ENCODE measurements around the gene TBC1D2B.

TBC1D2B gene

DNA sequence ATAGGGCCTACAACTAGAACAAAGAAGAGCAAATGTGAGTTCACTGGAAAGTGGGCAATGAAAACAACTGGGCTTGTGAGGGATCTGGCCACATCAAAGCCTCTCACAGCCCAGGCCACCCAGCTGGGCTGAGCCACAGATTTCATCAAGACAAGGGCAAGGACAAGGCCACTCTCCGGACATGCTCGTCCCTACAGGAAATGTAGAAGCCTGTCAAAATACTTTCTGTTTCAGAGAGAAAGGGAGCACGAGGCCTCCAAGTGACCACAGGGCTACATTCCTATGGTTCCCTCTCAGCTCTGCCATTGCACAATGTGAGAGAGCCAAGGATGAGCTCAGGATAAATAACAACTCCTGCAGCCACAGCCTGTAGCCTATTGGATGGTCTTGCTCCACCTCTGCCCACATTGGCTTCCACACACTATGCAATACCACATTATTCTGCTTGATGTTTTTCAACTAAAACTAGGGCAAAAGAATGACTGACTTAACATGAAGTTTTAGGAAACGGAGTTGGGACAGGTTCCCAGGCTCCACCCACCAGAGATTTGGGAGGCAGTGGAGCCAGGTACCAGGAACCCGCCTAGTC is 12.1 kb downstream of the TBC1D2B start:
- TF ChIP-seq, protein P1, sequence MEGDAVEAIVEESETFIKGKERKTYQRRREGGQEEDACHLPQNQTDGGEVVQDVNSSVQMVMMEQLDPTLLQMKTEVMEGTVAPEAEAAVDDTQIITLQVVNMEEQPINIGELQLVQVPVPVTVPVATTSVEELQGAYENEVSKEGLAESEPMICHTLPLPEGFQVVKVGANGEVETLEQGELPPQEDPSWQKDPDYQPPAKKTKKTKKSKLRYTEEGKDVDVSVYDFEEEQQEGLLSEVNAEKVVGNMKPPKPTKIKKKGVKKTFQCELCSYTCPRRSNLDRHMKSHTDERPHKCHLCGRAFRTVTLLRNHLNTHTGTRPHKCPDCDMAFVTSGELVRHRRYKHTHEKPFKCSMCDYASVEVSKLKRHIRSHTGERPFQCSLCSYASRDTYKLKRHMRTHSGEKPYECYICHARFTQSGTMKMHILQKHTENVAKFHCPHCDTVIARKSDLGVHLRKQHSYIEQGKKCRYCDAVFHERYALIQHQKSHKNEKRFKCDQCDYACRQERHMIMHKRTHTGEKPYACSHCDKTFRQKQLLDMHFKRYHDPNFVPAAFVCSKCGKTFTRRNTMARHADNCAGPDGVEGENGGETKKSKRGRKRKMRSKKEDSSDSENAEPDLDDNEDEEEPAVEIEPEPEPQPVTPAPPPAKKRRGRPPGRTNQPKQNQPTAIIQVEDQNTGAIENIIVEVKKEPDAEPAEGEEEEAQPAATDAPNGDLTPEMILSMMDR (conservative IDR thresholded peaks at IDR 0.05; ENCODE audit: low read depth) = no peak
- CTCF ChIA-PET = no interaction called here
- POLR2A ChIA-PET (ENCODE audit: low non-redundant PET) = no interaction called here
- peak overlapping the region; percentile 60 for H3K27ac ChIP-seq
- DNase-seq (ENCODE audit: low spot score) = peak; percentile 68

DNA sequence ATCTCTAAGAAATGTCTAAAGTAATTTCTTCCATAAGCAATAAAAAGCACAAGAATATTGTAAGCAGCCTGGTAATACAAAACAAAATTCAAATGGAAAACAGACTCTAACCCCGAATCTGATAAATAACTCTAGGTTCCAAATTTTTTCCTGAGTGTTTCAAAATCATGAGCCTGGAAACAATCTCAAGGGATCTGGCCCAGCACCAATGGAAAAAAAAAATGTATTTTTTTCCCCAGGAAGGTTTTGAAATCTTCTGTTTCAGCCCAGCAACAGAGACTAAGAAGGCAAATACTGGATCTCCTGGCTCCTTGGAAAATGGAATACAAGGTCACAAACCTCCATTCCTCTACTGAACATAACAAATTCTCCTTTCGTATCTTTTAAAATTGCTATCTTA is 13.0 kb downstream of the TBC1D2B start:
- DNase-seq (ENCODE audit: low spot score) = no peak
- ChIA-PET CTCF (no interaction called here), POLR2A (ENCODE audit: low non-redundant PET) (no interaction called here)
- TF ChIP-seq, protein P1 (conservative IDR thresholded peaks at IDR 0.05; ENCODE audit: low read depth) = no peak
- H3K27ac ChIP-seq = no peak overlapping the region

DNA sequence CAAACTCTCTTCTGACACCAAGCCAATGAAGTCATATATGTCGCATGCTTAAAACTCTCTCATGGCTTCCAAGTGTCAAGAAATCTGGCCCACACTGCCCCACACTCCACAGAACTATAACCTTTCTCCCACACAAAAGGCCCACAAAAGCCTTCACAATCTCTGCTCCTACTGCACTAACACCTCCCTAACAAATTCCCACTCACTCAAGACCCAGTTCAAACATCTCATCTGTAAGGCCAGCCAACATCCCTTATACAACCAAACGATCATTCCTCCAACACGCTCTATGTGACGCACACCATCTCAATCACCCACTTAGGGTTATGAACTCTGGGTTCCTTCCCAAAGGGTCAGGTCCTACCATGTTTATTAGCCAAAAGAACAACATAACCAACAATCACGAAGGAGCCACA is 13.5 kb downstream of the TBC1D2B start:
- ChIA-PET CTCF (no interaction called here), POLR2A (ENCODE audit: low non-redundant PET) (no interaction called here)
- DNase-seq (ENCODE audit: low spot score) = no peak
- TF ChIP-seq, protein P1 (conservative IDR thresholded peaks at IDR 0.05; ENCODE audit: low read depth) = no peak
- H3K27ac ChIP-seq = no peak overlapping the region

DNA sequence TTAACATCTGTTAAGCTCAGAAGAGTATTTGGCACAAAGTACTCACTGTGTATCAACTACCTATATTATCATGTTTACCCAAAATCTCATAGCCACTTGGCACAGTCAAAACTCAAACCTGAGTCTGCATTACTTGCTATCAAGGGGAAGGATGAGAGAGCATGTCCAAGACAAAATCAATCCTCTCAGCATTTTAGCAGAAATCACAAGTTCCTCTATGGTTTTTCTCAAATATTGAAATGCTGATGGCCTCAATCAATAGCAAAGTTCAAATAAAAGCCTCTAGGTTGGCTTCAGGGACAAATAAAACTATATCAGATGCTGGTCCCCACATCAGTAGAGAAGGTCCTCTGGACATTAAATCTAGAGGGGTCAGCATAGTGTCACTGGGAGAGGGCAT is 14.3 kb downstream of the TBC1D2B start:
- TF ChIP-seq, protein P1 (conservative IDR thresholded peaks at IDR 0.05; ENCODE audit: low read depth) = no peak
- no peak overlapping the region for H3K27ac ChIP-seq
- POLR2A ChIA-PET (ENCODE audit: low non-redundant PET) = no interaction called here
- DNase-seq (ENCODE audit: low spot score) = no peak
- CTCF ChIA-PET = no interaction called here

DNA sequence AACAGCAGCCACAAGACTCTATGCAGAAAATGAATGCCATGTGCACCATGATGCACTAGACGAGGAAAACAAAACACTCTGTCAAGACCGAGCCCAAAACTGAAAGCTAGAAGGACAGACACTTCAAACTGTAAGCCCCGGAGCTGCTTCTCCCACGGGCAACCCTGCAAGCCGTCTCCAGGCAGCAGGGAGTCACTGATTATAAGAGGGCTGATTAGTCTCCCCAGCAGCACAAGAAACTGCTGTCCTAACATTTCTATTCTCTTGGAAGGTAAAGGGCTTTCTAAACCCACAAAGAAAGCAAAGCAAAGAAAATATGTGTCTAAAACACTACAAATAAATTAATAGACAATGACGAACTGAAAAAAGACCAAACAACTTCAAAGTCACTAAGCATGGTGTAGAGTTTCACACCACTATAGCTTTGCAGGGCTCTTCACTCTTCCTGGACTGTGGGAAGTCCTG is 15.5 kb downstream of the TBC1D2B start:
- no peak overlapping the region for H3K27ac ChIP-seq
- DNase-seq (ENCODE audit: low spot score) = no peak
- ChIA-PET POLR2A (ENCODE audit: low non-redundant PET) (no interaction called here), CTCF (no interaction called here)
- TF ChIP-seq, protein P1 (conservative IDR thresholded peaks at IDR 0.05; ENCODE audit: low read depth) = no peak

DNA sequence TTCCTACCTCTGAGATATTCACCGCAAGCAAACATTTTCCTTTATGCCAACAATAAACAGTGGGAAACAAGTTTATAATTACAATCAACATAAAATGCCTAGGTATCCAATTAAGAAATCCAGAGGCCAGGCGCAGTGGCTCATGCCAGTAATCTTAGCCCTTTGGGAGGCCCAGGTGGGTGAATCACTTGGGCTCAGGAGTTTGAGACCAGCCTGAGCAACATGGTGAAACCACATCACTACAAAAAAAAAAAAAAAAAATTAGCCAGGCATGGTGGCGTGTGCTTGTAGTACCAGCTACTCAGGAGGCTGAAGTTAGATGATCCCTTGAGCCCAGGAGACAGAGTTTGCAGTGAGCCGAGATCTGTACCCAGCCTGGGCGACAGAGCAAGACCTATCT is 17.3 kb downstream of the TBC1D2B start:
- DNase-seq (ENCODE audit: low spot score) = no peak
- POLR2A ChIA-PET (ENCODE audit: low non-redundant PET) = no interaction called here
- TF ChIP-seq, protein P1 (conservative IDR thresholded peaks at IDR 0.05; ENCODE audit: low read depth) = no peak
- CTCF ChIA-PET = interaction anchor here (0.6 to 1.7 kb wide), 3 partner anchors 11 to 93 kb away, joined by 3 to 6 read pairs (median 5); no protein-coding TSS in a partner anchor
- no peak overlapping the region for H3K27ac ChIP-seq

Measured in RWPE1 (cell line).